OCI-LY1 (cell line): ENCODE results near the gene PRKG1.

Experiments used
- CTCF ChIP-seq: fragments of 200-600 bp; sonication (generic), shearing (Covaris generic); IDR thresholded peaks from 2 replicates; pipeline ENCODE4 v1.5.1; 2017; ENCODE audit warnings: mild to moderate bottlenecking, antibody characterized with exemption, low read length, moderate library complexity, mixed read lengths
- EZH2 ChIP-seq: fragments of 200-600 bp; sonication (generic), shearing (Covaris generic); IDR thresholded peaks from 2 replicates; pipeline ENCODE4 v1.8.0; 2017; ENCODE audit warnings: borderline replicate concordance, mixed run types, mild to moderate bottlenecking, antibody characterized with exemption, low read length, moderate library complexity, mixed read lengths

GRCh38 chr10:51180141-51180540 is 105.9 kb downstream of the PRKG1 start:
- no peak for TF ChIP-seq CTCF
- no peak for TF ChIP-seq EZH2
